ENCODE measurements around the gene TRAK1.

GRCh38 chr3:42123824-42124658 is 32.9 kb downstream of the TRAK1 start:
- no peak for TF ChIP-seq POLR2AphosphoS5 (IDR thresholded peaks at IDR 0.05)
- no peak for TF ChIP-seq CTCF (IDR thresholded peaks at IDR 0.05)
